Germinal center (tissue), 1 donor: Measurements from ENCODE around the gene ZIM2.

ENCODE experiments used
- DNase-seq: peaks from one replicate; pipeline ENCODE4 v3.0.0; 2012; ENCODE audit warnings: mixed read lengths, low spot score

ZIM2 gene

GRCh38 chr19:56808717-56809392 is 31.7 kb downstream of the ZIM2 start:
- DNase-seq: no peak

- no peak for DNase-seq
Measured at GRCh38 chr19:56806639-56807038, 33.9 kb downstream of the ZIM2 start.

GRCh38 chr19:56778351-56778750 is 62.2 kb downstream of the ZIM2 start:
- DNase-seq: no peak

GRCh38 chr19:56769650-56770049 is 70.9 kb downstream of the ZIM2 start:
- DNase-seq: no peak

GRCh38 chr19:56765137-56765536 is 75.4 kb downstream of the ZIM2 start:
- peak; percentile 5 for DNase-seq

- no peak for DNase-seq
Measured at GRCh38 chr19:56764196-56764695, 76.3 kb downstream of the ZIM2 start.

- DNase-seq: no peak
Measured at GRCh38 chr19:56760842-56761241, 79.7 kb downstream of the ZIM2 start.

GRCh38 chr19:56759531-56759930 is 81.0 kb downstream of the ZIM2 start:
- DNase-seq: no peak

- DNase-seq: no peak
Measured at GRCh38 chr19:56751078-56751489, 89.4 kb downstream of the ZIM2 start.

- DNase-seq: no peak
Measured at GRCh38 chr19:56750658-56751057, 89.9 kb downstream of the ZIM2 start.

GRCh38 chr19:56748378-56748777 is 92.1 kb downstream of the ZIM2 start:
- DNase-seq: no peak

- DNase-seq: no peak
Measured at GRCh38 chr19:56746367-56746766, 94.2 kb downstream of the ZIM2 start.

- no peak for DNase-seq
Measured at GRCh38 chr19:56740501-56740900, 100.0 kb downstream of the ZIM2 start.

GRCh38 chr19:56736571-56736970 is 104.0 kb downstream of the ZIM2 start:
- no peak for DNase-seq

GRCh38 chr19:56732976-56733375 is 107.5 kb downstream of the ZIM2 start:
- no peak for DNase-seq

GRCh38 chr19:56727677-56728076 is 112.8 kb downstream of the ZIM2 start:
- DNase-seq: no peak

GRCh38 chr19:56725829-56726424 is 114.6 kb downstream of the ZIM2 start:
- DNase-seq: no peak
